ENCODE results near the gene DENND2D. TPM values are rescaled to one million over a fixed set of nuclear protein-coding genes. Genes with fewer than 3 reads are reported as not detected.

Gene DENND2D
- total RNA-seq, 4 donors from 2014 or later, result 19.5 to 41.7 (median 27.8) TPM

- no peak for TF ChIP-seq CTCF (IDR thresholded peaks at IDR 0.05)
- no peak for ATAC-seq (ENCODE audit: low FRiP score)
- DNase-seq (ENCODE audit: low spot score), result no peak
Measured at GRCh38 chr1:111191496-111191895, 8.9 kb downstream of the DENND2D start.

DNA sequence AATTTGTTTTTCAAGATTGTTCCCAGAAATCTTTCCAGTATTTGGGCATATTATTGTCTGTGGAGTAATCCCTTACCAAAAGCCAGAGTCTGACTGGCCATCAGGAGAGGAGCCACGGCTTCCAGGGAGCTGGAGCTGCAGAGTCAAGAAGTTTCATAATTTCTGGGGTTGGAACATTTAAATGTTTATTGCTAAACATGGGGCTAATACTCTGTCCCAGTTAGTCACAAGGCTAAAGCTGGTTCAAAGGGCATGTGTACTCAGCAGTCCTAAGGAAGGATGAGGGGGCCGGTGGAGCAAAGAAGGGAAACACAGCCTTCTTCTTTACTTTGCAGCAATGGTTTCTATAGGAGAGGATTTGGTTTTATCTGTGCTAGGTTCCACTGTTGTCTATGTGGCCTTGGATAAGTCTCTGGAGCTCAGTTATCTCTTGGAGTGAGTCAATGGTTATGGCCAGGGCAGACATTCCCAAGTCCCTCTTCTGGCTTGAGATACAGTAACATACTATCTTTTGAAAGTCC, 9.5 kb downstream of the DENND2D start:
- TF ChIP-seq CTCF (IDR thresholded peaks at IDR 0.05), result no peak
- peak; percentile 60 for ATAC-seq (ENCODE audit: low FRiP score)
- DNase-seq (ENCODE audit: low spot score), result no peak

GRCh38 chr1:111184663-111185062, 15.8 kb downstream of the DENND2D start:
- TF ChIP-seq CTCF (IDR thresholded peaks at IDR 0.05), result no peak
- ATAC-seq (ENCODE audit: low FRiP score) (no peak), DNase-seq (ENCODE audit: low spot score) (no peak)

GRCh38 chr1:111183308-111184069, 17.0 kb downstream of the DENND2D start:
- ATAC-seq (ENCODE audit: low FRiP score) (no peak), DNase-seq (ENCODE audit: low spot score) (no peak)
- TF ChIP-seq CTCF (IDR thresholded peaks at IDR 0.05), result no peak

DNA sequence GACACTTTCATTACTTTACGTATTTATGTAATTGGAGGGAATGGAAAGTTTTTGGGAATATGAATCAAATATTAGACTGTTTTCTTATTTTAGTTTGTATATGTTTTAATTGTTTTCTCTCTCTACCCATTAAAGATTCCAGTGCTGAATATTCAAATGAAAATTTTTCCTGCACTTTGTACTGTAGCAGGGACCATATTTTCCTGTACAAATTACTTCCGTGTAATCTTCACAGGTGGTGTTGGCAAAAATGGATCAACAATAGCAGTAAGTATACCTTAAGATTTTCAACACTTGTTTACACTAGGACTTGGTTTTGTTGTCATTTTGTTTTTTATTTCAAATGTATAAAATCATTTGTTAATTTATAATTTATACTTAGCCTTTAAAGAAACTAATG, 18.4 kb downstream of the DENND2D start:
- DNase-seq (ENCODE audit: low spot score), result no peak
- ATAC-seq (ENCODE audit: low FRiP score), result no peak
- TF ChIP-seq CTCF (IDR thresholded peaks at IDR 0.05), result no peak

- DNase-seq (ENCODE audit: low spot score), result no peak
- no peak for TF ChIP-seq CTCF (IDR thresholded peaks at IDR 0.05)
- no peak for ATAC-seq (ENCODE audit: low FRiP score)
Measured at GRCh38 chr1:111179968-111180533, 20.4 kb downstream of the DENND2D start.

- no peak for DNase-seq (ENCODE audit: low spot score)
- ATAC-seq (ENCODE audit: low FRiP score), result no peak
- TF ChIP-seq CTCF (IDR thresholded peaks at IDR 0.05), result no peak
Measured at GRCh38 chr1:111176678-111177077, 23.8 kb downstream of the DENND2D start.
